HUES6 (cell line): ENCODE data around the gene RAN.
"Not testable (repeated sequence)": the region's sequence is repeated elsewhere in the genome, so short reads cannot be mapped to it uniquely, and the experiment has no call there.

Experiments used
- H3K27ac ChIP-seq: 2 replicates; pipeline ENCODE4 v1.7.0; 2013; ENCODE audit warnings: low read depth, mild to moderate bottlenecking, low read length, inconsistent platforms
- H3K27me3 ChIP-seq: 2 replicates; pipeline ENCODE4 v1.6.1; 2013; ENCODE audit warnings: low read length; ENCODE audit not compliant: control insufficient read depth, insufficient read depth
- H3K36me3 ChIP-seq: 2 replicates; pipeline ENCODE4 v1.6.1; 2013; ENCODE audit warnings: low read length; ENCODE audit not compliant: control insufficient read depth, insufficient read depth
- H3K4me1 ChIP-seq: 2 replicates; pipeline ENCODE4 v1.6.1; 2013; ENCODE audit warnings: low read length; ENCODE audit not compliant: control insufficient read depth, insufficient read depth
- H3K4me3 ChIP-seq: 2 replicates; pipeline ENCODE4 v1.5.1; 2013; ENCODE audit warnings: low read depth, low read length
- H3K9ac ChIP-seq: one replicate; pipeline ENCODE4 v1.6.1; 2013; ENCODE audit warnings: mild to moderate bottlenecking, low read length
- H3K9me3 ChIP-seq: 2 replicates; pipeline ENCODE4 v1.6.1; 2013; ENCODE audit warnings: low read depth, low read length; ENCODE audit not compliant: control insufficient read depth, insufficient read depth

Gene RAN

DNA sequence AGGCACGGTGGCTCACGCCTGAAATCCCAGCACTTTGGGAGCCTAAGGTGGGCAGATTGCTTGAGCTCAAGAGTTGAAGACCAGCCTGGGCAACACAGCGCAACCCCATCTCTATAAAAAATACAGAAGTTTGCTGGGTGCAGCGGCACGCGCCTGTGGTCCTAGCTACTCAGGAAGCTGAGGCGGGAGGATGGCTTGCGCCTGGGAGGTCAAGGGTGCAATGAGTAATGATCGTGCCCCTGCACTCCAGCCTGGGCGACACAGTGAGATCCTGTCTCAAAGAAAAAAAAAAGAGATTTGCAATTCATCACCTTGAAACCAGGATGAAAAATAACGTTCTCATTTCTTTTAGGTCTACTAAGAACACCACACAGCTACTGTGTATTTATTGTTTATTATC lies 36.9 kb upstream of the RAN start:
- Histone ChIP-seq H3K9ac (no peak overlapping the region), H3K27ac (no peak overlapping the region), H3K36me3 (no peaks in the 10 kb centered on the region), H3K9me3 (no peaks in the 10 kb centered on the region), H3K4me3 (no peak overlapping the region), H3K4me1 (peaks cover 41% of the 10 kb centered on the region), H3K27me3 (peaks cover 2% of the 10 kb centered on the region; the same call in 1 of the 2 replicates)

DNA sequence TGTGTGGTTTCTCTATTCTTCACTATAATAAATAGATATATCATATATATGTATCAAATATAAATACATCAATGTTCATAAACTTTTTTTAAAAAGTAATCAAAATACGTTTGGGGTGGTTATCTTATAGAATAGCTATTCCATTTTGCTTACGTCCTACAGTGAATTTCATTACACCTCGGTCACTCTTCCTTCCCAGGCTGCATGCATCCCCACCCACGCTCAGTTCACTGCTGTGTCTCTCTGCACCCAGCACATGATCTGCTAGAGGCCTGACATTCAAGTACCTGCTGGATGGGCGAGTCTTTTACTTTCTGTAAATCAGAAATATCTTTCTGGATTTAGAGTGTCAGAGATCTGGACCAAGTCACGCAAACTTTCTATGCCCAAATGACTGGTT lies 36.4 kb upstream of the RAN start:
- Histone ChIP-seq H3K9me3 (no peaks in the 10 kb centered on the region), H3K36me3 (no peaks in the 10 kb centered on the region), H3K4me1 (peaks cover 37% of the 10 kb centered on the region), H3K4me3 (no peak overlapping the region), H3K9ac (no peak overlapping the region), H3K27me3 (peaks cover 6% of the 10 kb centered on the region; the same call in 1 of the 2 replicates), H3K27ac (no peak overlapping the region)

DNA sequence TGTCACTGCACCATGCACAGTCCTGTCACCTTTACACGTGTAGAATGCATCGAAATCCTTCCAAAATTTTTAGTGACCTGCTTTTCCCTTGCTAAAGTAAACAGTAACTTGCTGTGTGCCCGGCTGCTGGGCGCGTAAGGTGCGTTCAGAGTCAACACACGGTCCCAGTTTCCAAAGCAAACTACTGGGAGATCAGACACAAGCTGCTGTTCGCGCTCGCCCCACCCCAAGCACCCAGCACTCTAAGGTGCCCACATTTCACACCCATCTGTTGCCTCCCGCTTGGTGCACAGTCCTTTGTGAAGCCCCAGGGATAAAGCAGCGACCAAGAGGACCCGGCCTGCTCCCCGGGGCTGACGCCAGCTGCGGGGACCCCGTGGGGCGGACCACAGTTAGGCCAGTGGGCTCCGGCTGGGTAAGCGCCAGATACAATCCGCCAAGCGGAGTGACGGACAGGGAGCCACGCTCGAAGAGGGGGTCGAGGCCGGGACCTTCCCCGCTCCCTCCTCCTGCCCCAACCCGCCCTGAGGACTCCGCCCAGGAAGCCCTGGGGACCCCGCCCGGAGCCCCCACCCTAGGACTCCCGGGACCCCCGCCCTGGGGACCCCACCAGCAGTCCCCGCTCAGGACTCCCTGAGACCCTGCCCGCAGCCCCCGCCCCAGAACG lies 33.4 kb upstream of the RAN start:
- Histone ChIP-seq H3K36me3 (no peaks in the 10 kb centered on the region), H3K4me3 (peak overlapping the region; percentile 85), H3K27me3 (peaks cover 6% of the 10 kb centered on the region; the same call in 1 of the 2 replicates), H3K4me1 (peaks cover 24% of the 10 kb centered on the region), H3K9ac (peak overlapping the region; percentile 65), H3K9me3 (peaks cover 1% of the 10 kb centered on the region; the same call in 1 of the 2 replicates), H3K27ac (no peak overlapping the region)

DNA sequence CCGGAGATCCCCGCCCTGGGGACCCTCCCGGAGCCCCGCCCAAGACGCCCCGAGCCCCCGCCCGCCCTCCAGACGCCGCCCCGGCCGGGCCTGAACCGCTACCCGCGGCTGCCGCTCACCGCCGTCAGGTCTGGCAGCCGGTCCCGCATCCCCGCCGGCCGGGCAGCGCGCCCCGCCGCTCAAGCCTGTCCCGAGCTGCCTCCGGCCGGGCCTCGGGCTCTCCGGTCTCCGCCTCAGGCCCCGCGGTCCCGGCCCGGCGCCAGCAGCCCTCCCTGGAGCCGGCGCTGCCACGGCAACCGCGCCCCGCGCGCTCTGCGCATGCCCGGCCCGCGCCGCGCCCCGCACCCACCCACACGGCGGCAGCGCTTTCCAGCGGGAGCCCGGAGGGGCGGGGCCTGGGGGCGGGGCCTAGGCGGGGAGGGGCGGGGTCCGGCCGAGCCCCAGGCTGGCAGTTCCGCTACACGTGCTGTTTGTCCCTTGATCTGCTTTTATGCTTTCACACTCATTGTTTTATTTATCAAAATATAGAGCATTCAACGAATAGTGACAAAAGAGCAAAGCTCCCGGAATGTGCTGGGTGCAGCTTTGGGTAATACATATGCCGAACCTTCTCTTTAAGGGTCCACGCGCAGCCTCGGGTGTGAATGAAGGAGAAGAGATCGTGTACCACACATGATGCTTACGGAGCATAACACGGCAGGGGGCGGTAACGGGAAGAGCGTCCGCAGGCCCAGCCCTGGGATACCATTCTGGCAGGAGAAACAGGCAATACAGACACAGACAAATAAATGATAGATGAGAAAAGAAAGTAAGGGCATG lies 32.7 kb upstream of the RAN start, which contains the start of gene STX2:
Gene STX2 (minus strand): TSS at position 300 of the 819 bp plus-strand sequence. CDS start 151 bp downstream, at position 149.
- H3K4me1 ChIP-seq, result peaks cover 24% of the 10 kb centered on the region
- H3K27ac ChIP-seq, result no peak within 1 kb of the TSS
- H3K9me3 ChIP-seq, result peaks cover 2% of the 10 kb centered on the region; the same call in 1 of the 2 replicates

DNA sequence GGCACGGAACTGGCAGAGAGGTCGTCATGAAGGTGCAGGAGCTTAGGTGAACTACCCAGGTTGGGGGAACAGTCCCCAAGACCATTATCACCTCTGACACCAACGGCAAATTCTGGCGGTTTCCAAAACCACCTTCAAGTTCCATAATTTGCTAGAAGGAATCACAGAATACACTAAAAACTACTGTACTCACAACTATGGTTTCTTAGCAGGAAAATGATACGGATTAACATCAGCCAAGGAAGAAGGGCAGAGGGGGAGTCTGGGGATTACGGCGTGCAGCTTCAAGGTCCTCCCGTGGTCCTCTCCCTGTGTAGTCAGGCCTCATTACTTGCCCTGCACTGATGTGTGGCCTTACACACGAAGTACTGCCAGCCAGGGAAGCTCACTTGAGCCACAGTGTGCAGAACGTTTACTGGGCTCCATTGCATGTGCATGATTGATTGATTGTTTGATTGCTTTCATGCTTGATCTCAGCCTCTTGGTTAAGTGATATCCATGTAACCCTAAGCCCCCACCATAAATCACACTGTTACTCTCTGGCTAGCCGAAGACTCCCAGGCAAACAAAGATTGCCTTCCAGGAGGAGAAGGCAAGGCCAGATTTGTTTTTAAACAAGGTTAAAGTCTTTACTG lies 32.0 kb upstream of the RAN start:
- H3K9ac ChIP-seq, result no peak overlapping the region
- H3K27ac ChIP-seq, result no peak overlapping the region

More for the DNA sequence above, 32.7 kb upstream of the RAN start, which contains the start of gene STX2:
- Histone ChIP-seq H3K9ac (peak within 1 kb of the TSS; percentile 65), H3K27me3 (peaks cover 6% of the 10 kb centered on the region; the same call in 1 of the 2 replicates), H3K4me3 (peak within 1 kb of the TSS; percentile 85), H3K36me3 (no peaks in the 10 kb centered on the region)

DNA sequence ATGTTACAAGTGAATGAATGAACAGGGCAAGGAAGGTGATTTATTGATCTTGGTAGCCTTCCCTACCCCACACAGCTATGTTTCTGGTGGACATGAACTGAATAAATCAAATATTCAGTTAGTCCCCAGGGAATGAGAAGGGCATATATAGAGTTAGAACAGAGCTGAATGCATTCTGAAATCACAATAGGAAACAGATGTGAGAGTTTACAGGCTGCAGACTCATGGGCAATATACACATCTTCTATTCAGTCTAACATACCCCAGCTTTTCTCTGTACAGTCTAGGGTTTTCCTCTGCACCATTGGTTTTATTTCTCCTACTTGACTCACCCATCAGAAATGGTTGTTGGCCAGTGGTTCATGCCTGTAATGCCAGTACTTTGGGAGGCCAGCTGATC lies 25.5 kb upstream of the RAN start:
- H3K36me3 ChIP-seq, result no peaks in the 10 kb centered on the region
- H3K9ac ChIP-seq, result no peak overlapping the region
- no peaks in the 10 kb centered on the region for H3K27me3 ChIP-seq
- peaks cover 11% of the 10 kb centered on the region for H3K9me3 ChIP-seq
- no peak overlapping the region for H3K27ac ChIP-seq
- no peak overlapping the region for H3K4me3 ChIP-seq
- H3K4me1 ChIP-seq, result peaks cover 12% of the 10 kb centered on the region

More for the DNA sequence above, 32.0 kb upstream of the RAN start:
- peak overlapping the region; percentile 47 for H3K4me3 ChIP-seq
- peaks cover 24% of the 10 kb centered on the region for H3K4me1 ChIP-seq
- H3K27me3 ChIP-seq, result peaks cover 6% of the 10 kb centered on the region; the same call in 1 of the 2 replicates
- H3K36me3 ChIP-seq, result no peaks in the 10 kb centered on the region
- H3K9me3 ChIP-seq, result peaks cover 4% of the 10 kb centered on the region; the same call in 1 of the 2 replicates

DNA sequence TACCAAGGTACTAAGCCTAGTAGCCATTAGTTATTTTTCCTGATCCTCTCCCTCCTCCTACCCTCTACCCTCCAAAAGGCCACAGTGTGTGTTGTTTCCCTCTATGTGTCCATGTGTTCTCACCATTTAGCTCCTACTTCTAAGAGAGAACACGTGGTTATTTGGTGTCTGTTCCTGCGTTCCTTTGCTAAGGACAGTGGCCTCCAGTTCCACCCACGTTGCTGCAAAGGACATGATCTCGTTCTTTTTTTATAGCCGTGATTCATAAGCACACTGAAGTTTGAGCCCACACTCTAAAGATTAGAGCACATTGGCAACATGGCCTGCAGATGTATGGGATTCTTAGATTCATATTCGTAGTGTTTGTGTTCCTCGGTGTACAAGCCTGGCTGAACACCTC lies 24.8 kb upstream of the RAN start:
- Histone ChIP-seq H3K36me3 (no peaks in the 10 kb centered on the region), H3K27ac (no peak overlapping the region), H3K9ac (no peak overlapping the region), H3K4me3 (no peak overlapping the region), H3K4me1 (peaks cover 12% of the 10 kb centered on the region), H3K27me3 (no peaks in the 10 kb centered on the region), H3K9me3 (peaks cover 11% of the 10 kb centered on the region)

DNA sequence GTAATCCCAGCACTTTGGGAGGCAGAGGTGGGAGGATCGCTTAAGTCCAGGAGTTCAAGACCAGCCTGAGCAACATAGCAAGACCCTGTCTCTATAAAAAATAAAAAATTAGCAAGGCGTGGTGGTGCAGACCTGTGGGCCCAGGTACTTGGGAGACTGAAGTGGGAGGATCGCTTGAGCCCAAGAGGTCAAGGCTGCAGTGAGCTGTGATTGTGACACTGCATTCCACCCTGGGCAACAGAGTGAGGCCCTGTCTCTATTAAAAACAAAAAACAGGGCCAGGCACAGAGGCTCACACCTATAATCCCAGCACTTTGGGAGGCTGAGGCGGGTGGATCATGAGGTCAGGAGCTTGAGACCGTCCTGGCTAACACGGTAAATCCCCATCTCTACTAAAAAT lies 23.8 kb upstream of the RAN start:
- Histone ChIP-seq H3K4me1 (peaks cover 12% of the 10 kb centered on the region), H3K9me3 (peaks cover 11% of the 10 kb centered on the region)
- H3K4me3 ChIP-seq, H3K27me3 ChIP-seq, H3K9ac ChIP-seq, H3K36me3 ChIP-seq, H3K27ac ChIP-seq: not testable (repeated sequence)

DNA sequence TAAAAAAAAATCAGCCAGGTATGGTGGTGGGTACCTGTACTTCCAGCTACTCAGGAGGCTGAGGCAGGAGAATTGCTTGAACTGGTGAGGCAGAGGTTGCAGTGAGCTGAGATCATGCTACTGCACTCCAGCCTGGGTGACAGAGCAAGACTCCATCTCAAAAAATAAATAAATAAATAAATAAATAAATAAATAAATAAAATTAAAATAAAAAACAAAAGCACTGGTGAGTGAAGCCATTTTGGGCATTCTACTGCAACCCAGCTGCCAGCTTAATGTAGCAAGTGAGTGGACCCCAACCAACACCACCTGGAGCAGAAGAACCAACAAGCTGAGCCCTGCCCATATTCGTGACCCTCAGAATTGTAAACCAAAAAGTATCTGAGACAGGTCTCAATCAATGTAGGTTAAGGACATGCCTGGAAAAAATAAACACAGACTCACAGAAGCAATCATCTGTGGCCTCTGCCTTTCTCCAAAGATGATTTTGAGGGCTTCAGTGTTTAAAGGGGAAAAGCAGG lies 23.0 kb upstream of the RAN start:
- H3K27me3 ChIP-seq, H3K9ac ChIP-seq, H3K4me3 ChIP-seq, H3K36me3 ChIP-seq, H3K9me3 ChIP-seq: not testable (repeated sequence)
- Histone ChIP-seq H3K27ac (peak overlapping the region; percentile 71; the same call in 1 of the 2 replicates), H3K4me1 (peaks cover 16% of the 10 kb centered on the region)

DNA sequence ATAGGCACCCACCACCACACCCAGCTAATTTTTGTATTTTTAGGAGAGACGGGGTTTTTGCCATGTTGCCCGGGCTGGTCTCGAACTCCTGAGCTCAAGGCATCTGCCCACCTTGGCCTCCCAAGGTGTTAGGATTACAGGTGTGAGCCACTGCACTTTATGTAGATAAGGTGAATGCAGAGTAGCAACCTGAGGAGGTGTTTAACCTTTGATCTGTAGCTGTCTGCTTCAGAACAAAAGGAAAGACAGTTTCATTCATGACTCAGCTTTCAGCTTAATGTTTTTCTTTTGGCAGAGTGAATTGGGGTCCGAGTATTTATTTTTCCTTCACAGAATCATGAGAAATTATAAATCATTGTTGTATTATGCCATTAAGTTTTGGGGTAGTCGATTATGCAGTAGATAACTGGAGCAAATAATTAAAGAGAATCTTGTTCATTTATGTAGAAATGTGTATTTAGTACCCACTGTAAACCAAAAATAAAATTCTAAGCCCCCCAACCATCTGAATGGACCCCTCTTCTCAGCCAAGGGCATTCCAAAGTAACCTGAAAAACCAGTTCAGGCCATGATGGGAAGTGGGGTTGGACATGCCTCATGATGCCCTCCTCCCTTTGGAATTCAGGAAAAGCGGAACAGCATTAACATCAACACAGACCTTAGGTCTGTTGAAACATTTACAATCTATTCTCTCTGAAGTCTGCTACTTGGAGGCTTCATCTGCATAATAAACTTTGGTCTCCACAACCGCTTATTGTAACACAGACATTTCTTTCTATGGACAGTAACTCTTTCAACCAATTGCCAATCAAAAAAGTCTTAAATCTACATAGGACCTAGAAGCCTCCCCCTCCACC lies 22.1 kb upstream of the RAN start:
- H3K27me3 ChIP-seq, result no peaks in the 10 kb centered on the region
- no peaks in the 10 kb centered on the region for H3K36me3 ChIP-seq
- H3K9ac ChIP-seq, result peak overlapping the region; percentile 40
- peaks cover 20% of the 10 kb centered on the region for H3K4me1 ChIP-seq
- peak overlapping the region; percentile 71 for H3K27ac ChIP-seq
- peaks cover 8% of the 10 kb centered on the region for H3K9me3 ChIP-seq
- peak overlapping the region; percentile 25; the same call in 1 of the 2 replicates for H3K4me3 ChIP-seq
